ENCODE data around the gene NRXN3.

DNA sequence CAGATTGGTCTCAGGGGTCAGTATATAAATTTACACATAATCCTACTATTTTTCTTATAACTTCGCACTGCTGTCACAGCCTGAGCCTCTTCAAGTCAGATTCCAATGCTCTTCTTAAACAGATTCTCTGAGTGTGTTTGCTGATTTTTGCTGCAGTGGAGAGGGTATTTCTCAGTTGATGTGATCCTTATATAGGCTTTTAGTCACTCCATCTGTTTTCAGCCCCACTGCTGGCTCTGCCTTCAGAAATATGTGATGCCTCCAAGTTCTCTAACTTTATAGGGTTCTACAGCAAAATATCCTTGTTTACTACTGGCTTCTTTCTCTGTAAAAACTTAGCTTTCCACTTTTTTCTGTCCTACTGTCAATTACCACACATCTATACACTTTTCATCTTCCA lies 702.7 kb downstream of the NRXN3 start:
- TF ChIP-seq RAD21 (IDR thresholded peaks at IDR 0.05; ENCODE audit: low read depth) (no peak), CBX3 (IDR thresholded peaks at IDR 0.05; ENCODE audit: low read depth) (no peak), EZH2 (IDR thresholded peaks at IDR 0.05) (no peak), POLR2A (IDR thresholded peaks at IDR 0.05; ENCODE audit: borderline replicate concordance, extremely low read depth, insufficient read depth, insufficient read length) (no peak), ZNF274 (IDR thresholded peaks at IDR 0.05; ENCODE audit: low read depth, low read length) (no peak), SIN3A (IDR thresholded peaks at IDR 0.05; ENCODE audit: low read depth) (no peak), YY1 (IDR thresholded peaks at IDR 0.05; ENCODE audit: extremely low read depth, insufficient replicate concordance, low read depth, low read length) (no peak), POLR2AphosphoS5 (IDR thresholded peaks at IDR 0.05; ENCODE audit: low read depth, low read length) (no peak)
- TF ChIP-seq, protein P1, sequence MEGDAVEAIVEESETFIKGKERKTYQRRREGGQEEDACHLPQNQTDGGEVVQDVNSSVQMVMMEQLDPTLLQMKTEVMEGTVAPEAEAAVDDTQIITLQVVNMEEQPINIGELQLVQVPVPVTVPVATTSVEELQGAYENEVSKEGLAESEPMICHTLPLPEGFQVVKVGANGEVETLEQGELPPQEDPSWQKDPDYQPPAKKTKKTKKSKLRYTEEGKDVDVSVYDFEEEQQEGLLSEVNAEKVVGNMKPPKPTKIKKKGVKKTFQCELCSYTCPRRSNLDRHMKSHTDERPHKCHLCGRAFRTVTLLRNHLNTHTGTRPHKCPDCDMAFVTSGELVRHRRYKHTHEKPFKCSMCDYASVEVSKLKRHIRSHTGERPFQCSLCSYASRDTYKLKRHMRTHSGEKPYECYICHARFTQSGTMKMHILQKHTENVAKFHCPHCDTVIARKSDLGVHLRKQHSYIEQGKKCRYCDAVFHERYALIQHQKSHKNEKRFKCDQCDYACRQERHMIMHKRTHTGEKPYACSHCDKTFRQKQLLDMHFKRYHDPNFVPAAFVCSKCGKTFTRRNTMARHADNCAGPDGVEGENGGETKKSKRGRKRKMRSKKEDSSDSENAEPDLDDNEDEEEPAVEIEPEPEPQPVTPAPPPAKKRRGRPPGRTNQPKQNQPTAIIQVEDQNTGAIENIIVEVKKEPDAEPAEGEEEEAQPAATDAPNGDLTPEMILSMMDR (IDR thresholded peaks at IDR 0.05 in 2 of 3, conservative IDR thresholded peaks at IDR 0.05 in 1 of 3; ENCODE audit: borderline replicate concordance in 1 of 3, insufficient read depth in 1 of 3, low read depth in 2 of 3, low read length in 2 of 3) = no peak
- TF ChIP-seq, protein P2, sequence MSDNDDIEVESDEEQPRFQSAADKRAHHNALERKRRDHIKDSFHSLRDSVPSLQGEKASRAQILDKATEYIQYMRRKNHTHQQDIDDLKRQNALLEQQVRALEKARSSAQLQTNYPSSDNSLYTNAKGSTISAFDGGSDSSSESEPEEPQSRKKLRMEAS (IDR thresholded peaks at IDR 0.05) = no peak

All from HCT116 (cell line).